Brain microvascular endothelial cell (primary cell): ENCODE measurements around the gene DRC7.
A peak's percentile ranks its signal among the peaks of the same experiment; 100 is the strongest.

Experiments
- DNase-seq: peaks from one replicate; pipeline ENCODE4 v3.0.0-alpha.2; 2020
- H3K27ac ChIP-seq: fragments of 250-450 bp; sonication (Bioruptor Pico); 2 replicates; pipeline ENCODE4 v1.5.1; 2020; ENCODE audit warnings: mild to moderate bottlenecking, moderate library complexity
- H3K27me3 ChIP-seq: fragments of 250-450 bp; sonication (Bioruptor Pico); replicated peaks from 2 replicates; pipeline ENCODE4 v1.5.1; 2020; ENCODE audit warnings: mild to moderate bottlenecking
- H3K36me3 ChIP-seq: fragments of 250-450 bp; sonication (Bioruptor Pico); replicated peaks from 2 replicates; pipeline ENCODE4 v1.5.1; 2020; ENCODE audit warnings: mild to moderate bottlenecking
- H3K4me3 ChIP-seq: 2 replicates; pipeline ENCODE4 v1.5.1; 2011; ENCODE audit warnings: low read depth, mild to moderate bottlenecking, control low read depth, low read length, moderate library complexity
- in situ Hi-C: cut with HindIII; loops from 2 replicates; pipeline ENCODE4 v1.10.0; 2017; ENCODE audit warnings: low sequenced_read_pairs, low pct_ligation_motif_present
- TF ChIP-seq, protein P1 (sequence below): IDR thresholded peaks from 2 replicates; pipeline ENCODE4 v1.5.1; 2011; ENCODE audit warnings: low read depth, mild to moderate bottlenecking, moderate library complexity, low read length, control low read depth, inconsistent platforms; ENCODE audit errors: missing control alignments

Gene DRC7

DNA sequence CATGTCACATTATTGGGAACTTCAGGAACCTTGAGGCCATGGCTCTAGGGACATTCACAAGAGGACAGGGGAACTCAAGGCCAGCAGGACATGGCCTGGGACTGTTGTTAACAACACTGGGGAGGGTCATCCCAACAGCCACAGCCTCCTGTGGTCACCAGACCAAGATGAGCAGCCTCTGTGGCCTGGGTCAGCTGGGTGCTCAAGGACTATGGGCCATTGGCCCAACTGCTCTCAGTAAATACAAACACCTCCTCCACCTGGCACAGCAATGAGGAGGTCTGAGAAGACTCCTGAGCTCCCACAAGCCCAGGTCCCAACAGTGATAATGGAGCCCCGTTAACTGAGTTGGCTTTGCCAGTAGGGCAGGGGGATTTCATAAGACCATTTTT lies 86.7 kb downstream of the DRC7 start:
- TF ChIP-seq, protein P1, sequence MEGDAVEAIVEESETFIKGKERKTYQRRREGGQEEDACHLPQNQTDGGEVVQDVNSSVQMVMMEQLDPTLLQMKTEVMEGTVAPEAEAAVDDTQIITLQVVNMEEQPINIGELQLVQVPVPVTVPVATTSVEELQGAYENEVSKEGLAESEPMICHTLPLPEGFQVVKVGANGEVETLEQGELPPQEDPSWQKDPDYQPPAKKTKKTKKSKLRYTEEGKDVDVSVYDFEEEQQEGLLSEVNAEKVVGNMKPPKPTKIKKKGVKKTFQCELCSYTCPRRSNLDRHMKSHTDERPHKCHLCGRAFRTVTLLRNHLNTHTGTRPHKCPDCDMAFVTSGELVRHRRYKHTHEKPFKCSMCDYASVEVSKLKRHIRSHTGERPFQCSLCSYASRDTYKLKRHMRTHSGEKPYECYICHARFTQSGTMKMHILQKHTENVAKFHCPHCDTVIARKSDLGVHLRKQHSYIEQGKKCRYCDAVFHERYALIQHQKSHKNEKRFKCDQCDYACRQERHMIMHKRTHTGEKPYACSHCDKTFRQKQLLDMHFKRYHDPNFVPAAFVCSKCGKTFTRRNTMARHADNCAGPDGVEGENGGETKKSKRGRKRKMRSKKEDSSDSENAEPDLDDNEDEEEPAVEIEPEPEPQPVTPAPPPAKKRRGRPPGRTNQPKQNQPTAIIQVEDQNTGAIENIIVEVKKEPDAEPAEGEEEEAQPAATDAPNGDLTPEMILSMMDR = no peak
- peaks cover 29% of the 10 kb centered on the region for H3K36me3 ChIP-seq
- DNase-seq = no peak
- in situ Hi-C loops = no loop called here
- no peaks in the 10 kb centered on the region for H3K27me3 ChIP-seq
- peak overlapping the region; percentile 57 for H3K27ac ChIP-seq
- no peak overlapping the region for H3K4me3 ChIP-seq
